Fibroblast of villous mesenchyme (primary cell): Measurements from ENCODE around the gene VPS52. TPM values are rescaled to one million over a fixed set of nuclear protein-coding genes. Genes with fewer than 3 reads are reported as not detected.

ENCODE experiments used
- DNase-seq: peaks from one replicate; pipeline ENCODE4 v3.0.0-alpha.2; 2010; ENCODE audit warnings: low read depth
- H3K4me3 ChIP-seq: 2 replicates; pipeline ENCODE4 v1.5.1; 2011; ENCODE audit warnings: low read depth, mild to moderate bottlenecking, low read length
- CTCF ChIP-seq: IDR thresholded peaks from 2 replicates; pipeline ENCODE4 v1.5.1; 2012; ENCODE audit warnings: low read depth, mild to moderate bottlenecking, low read length; ENCODE audit not compliant: insufficient read depth
- total RNA-seq: library from RNA; depleted of rRNA; stranded (reverse); fragments of >200 nt; gene quantifications from 2 replicates; pipeline ENCODE4 v1.2.3, GENCODE V29; 2012

The VPS52 gene
- total RNA-seq, 1 donor: 38.9 TPM

- no peak for TF ChIP-seq CTCF
- no peak for DNase-seq
- H3K4me3 ChIP-seq: peak overlapping the region; percentile 83
Observed at GRCh38 chr6:33206864-33207551, 64.7 kb downstream of the VPS52 start.

- DNase-seq: no peak
- TF ChIP-seq CTCF: no peak
- H3K4me3 ChIP-seq: no peak overlapping the region
Observed at GRCh38 chr6:33206027-33206863, 65.4 kb downstream of the VPS52 start.

- TF ChIP-seq CTCF: no peak
- peak overlapping the region; percentile 80 for H3K4me3 ChIP-seq
- no peak for DNase-seq
Observed at GRCh38 chr6:33205191-33206026, 66.3 kb downstream of the VPS52 start.

- peak; percentile 89 for DNase-seq
- TF ChIP-seq CTCF: no peak
- H3K4me3 ChIP-seq: peak within 1 kb of the TSS; percentile 80
Observed at GRCh38 chr6:33204415-33205190, 67.1 kb downstream of the VPS52 start, which contains the start of gene HSD17B8. Gene HSD17B8 (plus strand): TSS chr6:33204655. CDS start chr6:33204669, 14 bp downstream.

- no peak for TF ChIP-seq CTCF
- no peak overlapping the region for H3K4me3 ChIP-seq
- no peak for DNase-seq
Observed at GRCh38 chr6:33204165-33204414, 67.6 kb downstream of the VPS52 start.
